Calu3 (cell line): Measurements from ENCODE around the gene SCART1. TPM values are rescaled to one million over a fixed set of nuclear protein-coding genes. Genes with fewer than 3 reads are reported as not detected.

Source experiments
- BruUV-seq: library from RNA; stranded (reverse); fragments of 400-500 nt; replicated peaks from 2 replicates; lab custom pipeline; 2021; lab: Mats Ljungman, UMichigan
- CTCF ChIA-PET: fragments of 300-600 bp; sonication (Branson Sonifier 250); formaldehyde crosslinking; loops from one replicate; lab custom pipeline; 2022; ENCODE audit warnings: antibody characterized with exemption; lab: Charles Lee
- DNase-seq: peaks from one replicate; pipeline ENCODE4 v3.0.0; 2022
- H3K27ac Mint-ChIP-seq: one replicate; pipeline ENCODE4 v1.8.0; 2022; ENCODE audit warnings: mixed read lengths; ENCODE audit not compliant: unreplicated experiment
- H3K27me3 Mint-ChIP-seq: one replicate; pipeline ENCODE4 v1.8.0; 2022; ENCODE audit warnings: mixed read lengths; ENCODE audit not compliant: unreplicated experiment
- H3K36me3 Mint-ChIP-seq: one replicate; pipeline ENCODE4 v1.8.0; 2022; ENCODE audit warnings: mild to moderate bottlenecking, moderate library complexity, mixed read lengths; ENCODE audit not compliant: insufficient read depth, unreplicated experiment
- H3K4me1 Mint-ChIP-seq: one replicate; pipeline ENCODE4 v1.8.0; 2022; ENCODE audit warnings: mild to moderate bottlenecking, low read depth, mixed read lengths; ENCODE audit not compliant: unreplicated experiment
- H3K4me3 Mint-ChIP-seq: one replicate; pipeline ENCODE4 v1.8.0; 2022; ENCODE audit warnings: mild to moderate bottlenecking, low read depth, moderate library complexity, mixed read lengths; ENCODE audit not compliant: unreplicated experiment
- H3K9me3 Mint-ChIP-seq: one replicate; pipeline ENCODE4 v1.8.0; 2022; ENCODE audit warnings: low read depth, mixed read lengths; ENCODE audit not compliant: unreplicated experiment
- CTCF ChIP-seq: fragments of 200-600 bp; IDR thresholded peaks from one replicate; pipeline ENCODE4 v1.8.0; 2022; ENCODE audit warnings: antibody characterized with exemption; ENCODE audit not compliant: unreplicated experiment
- intact Hi-C: fragments of 100-400 bp; cut with micrococcal nuclease; formaldehyde crosslinking; loops from one replicate; pipeline ENCODE4 v1.10.0; 2022; ENCODE audit not compliant: unreplicated experiment
- total RNA-seq: library from RNA; stranded (reverse); gene quantifications from 2 replicates; pipeline ENCODE4 v1.2.3, GENCODE V29; 2022

Gene SCART1
- total RNA-seq, 1 experiment from 2014 or later: 1.8 TPM

DNA sequence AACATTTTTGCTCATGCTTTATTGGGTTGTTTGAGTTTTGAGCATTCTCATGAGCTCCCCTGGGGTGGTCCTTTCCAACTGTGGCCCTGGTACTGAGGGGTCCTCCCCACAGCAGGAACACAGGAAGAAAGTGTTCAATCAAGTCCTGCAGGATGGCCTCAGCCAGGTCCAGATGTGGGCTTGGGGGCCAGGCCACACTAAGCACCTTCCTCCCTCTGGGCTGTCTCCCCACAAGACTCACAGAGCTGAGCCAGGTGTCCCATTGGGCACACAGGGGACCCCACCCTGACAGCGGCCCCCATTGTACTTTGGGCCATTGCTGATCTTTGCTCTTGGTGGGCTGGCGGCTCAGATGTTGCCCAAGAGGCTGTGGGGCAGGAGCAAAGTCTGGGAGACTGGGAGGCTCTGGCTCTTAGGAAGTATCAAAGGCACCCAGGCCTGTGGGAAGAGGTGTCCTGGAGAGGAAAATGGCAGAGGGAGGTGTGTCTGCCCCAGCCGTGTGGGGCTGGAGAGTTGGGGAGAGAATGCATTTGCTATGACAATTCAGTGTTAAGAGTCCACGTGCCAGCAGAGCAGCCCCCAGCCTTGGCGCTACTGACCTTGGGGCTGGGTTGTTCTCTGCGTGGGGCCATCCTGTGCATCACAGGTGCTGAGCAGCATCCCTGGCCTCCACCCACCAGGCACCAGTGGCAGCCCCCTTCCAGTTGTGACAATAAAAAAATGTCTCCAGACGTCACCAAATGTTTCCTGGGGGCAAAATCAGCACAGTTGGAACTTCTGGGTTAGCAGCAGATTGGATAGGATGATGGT is 17.8 kb downstream of the SCART1 start:
- H3K4me1 Mint-ChIP-seq: no peaks in the 10 kb centered on the region
- H3K4me3 Mint-ChIP-seq: no peak overlapping the region
- peaks cover 5% of the 10 kb centered on the region for H3K36me3 Mint-ChIP-seq
- no TSS peak for BruUV-seq
- TF ChIP-seq CTCF: no peak
- H3K27ac Mint-ChIP-seq: no peak overlapping the region
- peaks cover 3% of the 10 kb centered on the region for H3K9me3 Mint-ChIP-seq
- no peaks in the 10 kb centered on the region for H3K27me3 Mint-ChIP-seq
- intact Hi-C loops: no loop called here
- CTCF ChIA-PET: no interaction called here
- no peak for DNase-seq

- DNase-seq: no peak
- no peaks in the 10 kb centered on the region for H3K27me3 Mint-ChIP-seq
- CTCF ChIA-PET: no interaction called here
- no peaks in the 10 kb centered on the region for H3K4me1 Mint-ChIP-seq
- intact Hi-C loops: no loop called here
- BruUV-seq: no TSS peak
- H3K9me3 Mint-ChIP-seq: peaks cover 2% of the 10 kb centered on the region
- peaks cover 3% of the 10 kb centered on the region for H3K36me3 Mint-ChIP-seq
- no peak overlapping the region for H3K27ac Mint-ChIP-seq
- no peak for TF ChIP-seq CTCF
- no peak overlapping the region for H3K4me3 Mint-ChIP-seq
Measured at GRCh38 chr10:133473270-133473669, 19.5 kb downstream of the SCART1 start.

GRCh38 chr10:133474027-133474426 is 20.3 kb downstream of the SCART1 start:
- TF ChIP-seq CTCF: no peak
- CTCF ChIA-PET: no interaction called here
- intact Hi-C loops: no loop called here
- Mint-ChIP-seq H3K4me3 (no peak overlapping the region), H3K4me1 (no peaks in the 10 kb centered on the region), H3K27me3 (no peaks in the 10 kb centered on the region), H3K9me3 (no peaks in the 10 kb centered on the region), H3K36me3 (no peaks in the 10 kb centered on the region), H3K27ac (no peak overlapping the region)
- no TSS peak for BruUV-seq
- no peak for DNase-seq

DNA sequence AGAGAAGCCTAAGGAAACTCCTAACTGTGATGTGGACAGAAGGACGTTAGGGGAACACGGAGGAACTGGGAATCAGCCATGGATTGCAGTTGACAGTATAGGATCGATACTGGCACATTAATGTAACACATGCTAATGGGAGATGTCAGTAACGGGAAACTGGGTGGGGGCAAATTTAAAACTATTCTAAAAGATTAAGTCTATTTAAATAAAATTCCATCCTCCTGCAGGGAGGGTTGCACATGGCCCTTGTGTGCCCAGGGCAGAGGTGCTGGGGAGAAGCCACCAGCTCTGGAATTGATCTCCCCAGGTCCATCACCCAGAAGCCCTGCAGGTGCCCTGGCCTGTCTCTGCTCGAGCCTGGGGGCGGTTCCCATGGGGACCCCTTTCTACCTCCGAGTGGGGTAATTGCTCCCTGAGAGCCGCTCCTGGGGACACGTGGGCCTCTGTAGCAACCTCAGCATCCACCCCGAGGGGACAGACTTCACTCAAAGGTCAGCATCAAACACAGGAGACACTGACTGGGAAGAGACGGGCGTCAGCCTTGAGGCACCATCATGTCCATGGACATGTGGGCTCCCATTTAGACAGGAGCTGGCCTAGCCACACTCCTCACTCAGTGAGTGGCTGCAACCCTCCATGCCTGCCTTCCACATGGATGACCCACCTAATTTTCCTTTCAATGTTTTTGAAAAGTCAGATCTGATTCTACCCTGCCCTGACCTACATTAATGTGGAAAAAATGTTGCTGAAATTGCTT is 21.1 kb downstream of the SCART1 start:
- Mint-ChIP-seq H3K4me1 (no peaks in the 10 kb centered on the region), H3K27me3 (no peaks in the 10 kb centered on the region), H3K36me3 (no peaks in the 10 kb centered on the region), H3K9me3 (no peaks in the 10 kb centered on the region), H3K27ac (no peak overlapping the region), H3K4me3 (no peak overlapping the region)
- intact Hi-C loops: no loop called here
- TF ChIP-seq CTCF: no peak
- CTCF ChIA-PET: no interaction called here
- no peak for DNase-seq
- no TSS peak for BruUV-seq
